MM.1S (cell line): Measurements from ENCODE around the gene CRYBA2.

ENCODE experiments used
- EZH2 ChIP-seq: fragments of 300-600 bp; sonication (generic); optimal IDR thresholded peaks from 2 replicates; pipeline ENCODE3; 2017; ENCODE audit warnings: low read depth, mild to moderate bottlenecking, antibody characterized with exemption, low read length, mixed read lengths
- TF ChIP-seq, protein P1 (sequence below): fragments of 300-600 bp; sonication (generic); IDR thresholded peaks from 2 replicates; pipeline ENCODE4 v1.5.1; 2016; ENCODE audit warnings: antibody characterized with exemption, low read length, mixed read lengths

DNA sequence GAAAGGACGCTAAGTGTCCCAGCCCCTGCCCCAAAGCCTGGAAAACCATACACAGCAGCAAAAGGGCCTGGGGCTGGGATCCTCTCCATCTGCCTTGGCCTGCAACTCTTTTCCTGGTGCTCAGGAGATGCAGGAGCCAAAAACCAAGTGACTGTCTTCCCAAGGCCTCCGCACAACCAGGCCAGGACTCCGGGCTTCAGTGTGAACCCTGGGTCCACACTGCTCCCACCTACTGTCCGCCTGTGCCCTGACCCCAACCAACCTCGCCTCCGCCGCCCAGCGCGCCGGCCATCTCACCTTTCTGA, 9.3 kb downstream of the CRYBA2 start:
- TF ChIP-seq, protein P1, sequence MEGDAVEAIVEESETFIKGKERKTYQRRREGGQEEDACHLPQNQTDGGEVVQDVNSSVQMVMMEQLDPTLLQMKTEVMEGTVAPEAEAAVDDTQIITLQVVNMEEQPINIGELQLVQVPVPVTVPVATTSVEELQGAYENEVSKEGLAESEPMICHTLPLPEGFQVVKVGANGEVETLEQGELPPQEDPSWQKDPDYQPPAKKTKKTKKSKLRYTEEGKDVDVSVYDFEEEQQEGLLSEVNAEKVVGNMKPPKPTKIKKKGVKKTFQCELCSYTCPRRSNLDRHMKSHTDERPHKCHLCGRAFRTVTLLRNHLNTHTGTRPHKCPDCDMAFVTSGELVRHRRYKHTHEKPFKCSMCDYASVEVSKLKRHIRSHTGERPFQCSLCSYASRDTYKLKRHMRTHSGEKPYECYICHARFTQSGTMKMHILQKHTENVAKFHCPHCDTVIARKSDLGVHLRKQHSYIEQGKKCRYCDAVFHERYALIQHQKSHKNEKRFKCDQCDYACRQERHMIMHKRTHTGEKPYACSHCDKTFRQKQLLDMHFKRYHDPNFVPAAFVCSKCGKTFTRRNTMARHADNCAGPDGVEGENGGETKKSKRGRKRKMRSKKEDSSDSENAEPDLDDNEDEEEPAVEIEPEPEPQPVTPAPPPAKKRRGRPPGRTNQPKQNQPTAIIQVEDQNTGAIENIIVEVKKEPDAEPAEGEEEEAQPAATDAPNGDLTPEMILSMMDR = no peak
- TF ChIP-seq EZH2 = no peak
